ENCODE results near the gene CLIC4. TPM values are rescaled to one million over a fixed set of nuclear protein-coding genes. Genes with fewer than 3 reads are reported as not detected.

The CLIC4 gene
- polyA plus RNA-seq, 1 donor (not counting 4 experiments of a cell fraction or from before 2014, with no cell fraction given), result 130 TPM

- H3K9ac ChIP-seq (ENCODE audit: control insufficient read depth, extremely low read depth, insufficient read depth, low read length), result no peak overlapping the region
- H3K79me2 ChIP-seq (ENCODE audit: control insufficient read depth, insufficient read depth, low read length), result no peaks in the 10 kb centered on the region
- H3K4me2 ChIP-seq (ENCODE audit: control insufficient read depth, extremely low read depth, insufficient read depth, low read depth, low read length), result no peak overlapping the region
- H3K27me3 ChIP-seq (ENCODE audit: control insufficient read depth, extremely low read depth, insufficient read depth, low read length), result no peaks in the 10 kb centered on the region
- no peaks in the 10 kb centered on the region for H3K9me3 ChIP-seq (ENCODE audit: control insufficient read depth, low read depth, low read length)
- no peaks in the 10 kb centered on the region for H3K9me1 ChIP-seq (ENCODE audit: control insufficient read depth, extremely low read depth, insufficient read depth, low read length)
- H2AFZ ChIP-seq (ENCODE audit: control insufficient read depth, low read length), result no peak overlapping the region
- dilution Hi-C loops (cut with MboI; ENCODE audit: extremely low pct_ligation_motif_present, low sequenced_read_pairs), result no loop called here
- H4K20me1 ChIP-seq (ENCODE audit: control insufficient read depth, extremely low read depth, insufficient read depth, low read length), result no peaks in the 10 kb centered on the region
- TF ChIP-seq, protein P1, sequence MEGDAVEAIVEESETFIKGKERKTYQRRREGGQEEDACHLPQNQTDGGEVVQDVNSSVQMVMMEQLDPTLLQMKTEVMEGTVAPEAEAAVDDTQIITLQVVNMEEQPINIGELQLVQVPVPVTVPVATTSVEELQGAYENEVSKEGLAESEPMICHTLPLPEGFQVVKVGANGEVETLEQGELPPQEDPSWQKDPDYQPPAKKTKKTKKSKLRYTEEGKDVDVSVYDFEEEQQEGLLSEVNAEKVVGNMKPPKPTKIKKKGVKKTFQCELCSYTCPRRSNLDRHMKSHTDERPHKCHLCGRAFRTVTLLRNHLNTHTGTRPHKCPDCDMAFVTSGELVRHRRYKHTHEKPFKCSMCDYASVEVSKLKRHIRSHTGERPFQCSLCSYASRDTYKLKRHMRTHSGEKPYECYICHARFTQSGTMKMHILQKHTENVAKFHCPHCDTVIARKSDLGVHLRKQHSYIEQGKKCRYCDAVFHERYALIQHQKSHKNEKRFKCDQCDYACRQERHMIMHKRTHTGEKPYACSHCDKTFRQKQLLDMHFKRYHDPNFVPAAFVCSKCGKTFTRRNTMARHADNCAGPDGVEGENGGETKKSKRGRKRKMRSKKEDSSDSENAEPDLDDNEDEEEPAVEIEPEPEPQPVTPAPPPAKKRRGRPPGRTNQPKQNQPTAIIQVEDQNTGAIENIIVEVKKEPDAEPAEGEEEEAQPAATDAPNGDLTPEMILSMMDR (optimal IDR thresholded peaks at IDR 0.05 in 1 of 3, IDR thresholded peaks at IDR 0.05 in 1 of 3, conservative IDR thresholded peaks at IDR 0.05 in 1 of 3; ENCODE audit: extremely low read depth in 1 of 3, insufficient read depth in 2 of 3, low read length in 3 of 3), result no peak
- no peak for TF ChIP-seq EZH2 (IDR thresholded peaks at IDR 0.05; ENCODE audit: low read length)
- no peak overlapping the region for H3K27ac ChIP-seq (ENCODE audit: control insufficient read depth, insufficient read depth, low read length)
- FAIRE-seq, result no peak
- no peak overlapping the region for H3K4me3 ChIP-seq (ENCODE audit: control insufficient read depth in 2 of 3, extremely low read depth in 1 of 3, insufficient read depth in 2 of 3, low read depth in 1 of 3, low read length in 3 of 3)
- peaks cover 10% of the 10 kb centered on the region for H3K4me1 ChIP-seq (ENCODE audit: control insufficient read depth, extremely low read depth, insufficient read depth, low read length)
- DNase-seq (ENCODE audit: low read depth, low spot score), result no peak
- no peaks in the 10 kb centered on the region for H3K36me3 ChIP-seq (ENCODE audit: control insufficient read depth in 2 of 2, extremely low read depth in 1 of 2, insufficient read depth in 2 of 2, low read length in 2 of 2)
Observed at GRCh38 chr1:24726741-24727140, 18.5 kb upstream of the CLIC4 start.

GRCh38 chr1:24727501-24728216, 17.6 kb upstream of the CLIC4 start:
- H3K4me2 ChIP-seq (ENCODE audit: control insufficient read depth, extremely low read depth, insufficient read depth, low read depth, low read length), result peak overlapping the region; percentile 46
- H4K20me1 ChIP-seq (ENCODE audit: control insufficient read depth, extremely low read depth, insufficient read depth, low read length), result no peaks in the 10 kb centered on the region
- H3K79me2 ChIP-seq (ENCODE audit: control insufficient read depth, insufficient read depth, low read length), result no peaks in the 10 kb centered on the region
- no peak overlapping the region for H3K9ac ChIP-seq (ENCODE audit: control insufficient read depth, extremely low read depth, insufficient read depth, low read length)
- H3K9me1 ChIP-seq (ENCODE audit: control insufficient read depth, extremely low read depth, insufficient read depth, low read length), result no peaks in the 10 kb centered on the region
- no peak for FAIRE-seq
- H2AFZ ChIP-seq (ENCODE audit: control insufficient read depth, low read length), result no peak overlapping the region
- no peaks in the 10 kb centered on the region for H3K36me3 ChIP-seq (ENCODE audit: control insufficient read depth in 2 of 2, extremely low read depth in 1 of 2, insufficient read depth in 2 of 2, low read length in 2 of 2)
- no peak for DNase-seq (ENCODE audit: low read depth, low spot score)
- H3K4me3 ChIP-seq (ENCODE audit: control insufficient read depth in 2 of 3, extremely low read depth in 1 of 3, insufficient read depth in 2 of 3, low read depth in 1 of 3, low read length in 3 of 3), result no peak overlapping the region
- dilution Hi-C loops (cut with MboI; ENCODE audit: extremely low pct_ligation_motif_present, low sequenced_read_pairs), result no loop called here
- no peak overlapping the region for H3K27ac ChIP-seq (ENCODE audit: control insufficient read depth, insufficient read depth, low read length)
- no peaks in the 10 kb centered on the region for H3K27me3 ChIP-seq (ENCODE audit: control insufficient read depth, extremely low read depth, insufficient read depth, low read length)
- peaks cover 5% of the 10 kb centered on the region for H3K4me1 ChIP-seq (ENCODE audit: control insufficient read depth, extremely low read depth, insufficient read depth, low read length)
- no peaks in the 10 kb centered on the region for H3K9me3 ChIP-seq (ENCODE audit: control insufficient read depth, low read depth, low read length)
- TF ChIP-seq, protein P1 (optimal IDR thresholded peaks at IDR 0.05 in 1 of 3, IDR thresholded peaks at IDR 0.05 in 1 of 3, conservative IDR thresholded peaks at IDR 0.05 in 1 of 3; ENCODE audit: extremely low read depth in 1 of 3, insufficient read depth in 2 of 3, low read length in 3 of 3), result no peak
- no peak for TF ChIP-seq EZH2 (IDR thresholded peaks at IDR 0.05; ENCODE audit: low read length)

All from keratinocyte (primary cell).